IMR-90 (cell line): Measurements from ENCODE around the gene PHF14. TPM values are rescaled to one million over a fixed set of nuclear protein-coding genes. Genes with fewer than 3 reads are reported as not detected.

Experiments used
- ATAC-seq: fragments of 200-7000 bp; cut with Tn5 transposase; 2 replicates; pipeline ENCODE4 v1.9.1; 2020; ENCODE audit warnings: low read depth, mild to moderate bottlenecking, moderate library complexity
- BruUV-seq: library from RNA; stranded (reverse); fragments of 400-500 nt; replicated peaks from 2 replicates; lab custom pipeline; 2021; lab: Mats Ljungman, UMichigan
- CTCF ChIA-PET: fragments of 300-600 bp; formaldehyde crosslinking; extraction: SDS; loops from one replicate; lab custom pipeline; 2021; ENCODE audit warnings: antibody characterized with exemption; lab: Yijun Ruan, JAX
- POLR2A ChIA-PET: fragments of 300-600 bp; sonication (Branson Sonifier 250); formaldehyde crosslinking; loops from one replicate; lab custom pipeline; 2022; ENCODE audit warnings: antibody characterized with exemption; ENCODE audit not compliant: unreplicated experiment; lab: Charles Lee
- DNase-seq: peaks from one replicate; pipeline ENCODE4 v3.0.0; 2013
- H2AFZ ChIP-seq: replicated peaks from 2 replicates; pipeline ENCODE3; 2013; ENCODE audit warnings: low read length, mild to moderate bottlenecking; ENCODE audit not compliant: poor library complexity
- H2AK5ac ChIP-seq: 2 replicates; pipeline ENCODE4 v1.6.1; 2013; ENCODE audit warnings: low read depth, low read length, inconsistent platforms
- H2AK9ac ChIP-seq: replicated peaks from 2 replicates; pipeline ENCODE3; 2013; ENCODE audit warnings: mild to moderate bottlenecking, low read depth, low read length, moderate library complexity; ENCODE audit not compliant: poor library complexity
- H2BK120ac ChIP-seq: 2 replicates; pipeline ENCODE4 v1.6.1; 2013; ENCODE audit warnings: low read depth, low read length, inconsistent platforms
- H2BK15ac ChIP-seq: 3 replicates; pipeline ENCODE4 v1.6.1; 2013; ENCODE audit warnings: low read depth, low read length, inconsistent platforms
- H2BK20ac ChIP-seq: 2 replicates; pipeline ENCODE4 v1.6.1; 2013; ENCODE audit warnings: low read depth, mild to moderate bottlenecking, inconsistent platforms, low read length, moderate library complexity
- H2BK5ac ChIP-seq: 2 replicates; pipeline ENCODE4 v1.6.1; 2013; ENCODE audit warnings: mild to moderate bottlenecking, low read depth, low read length, inconsistent platforms; ENCODE audit not compliant: poor library complexity, severe bottlenecking
- H3K14ac ChIP-seq: replicated peaks from 2 replicates; pipeline ENCODE4 v1.6.1; 2013; ENCODE audit warnings: low read depth, low read length, inconsistent platforms
- H3K18ac ChIP-seq: 2 replicates; pipeline ENCODE4 v1.6.1; 2013; ENCODE audit warnings: low read depth, low read length, control low read depth
- H3K23ac ChIP-seq: 2 replicates; pipeline ENCODE4 v1.6.1; 2013; ENCODE audit warnings: low read depth, low read length, inconsistent platforms
- H3K27ac ChIP-seq: 2 replicates; pipeline ENCODE4 v1.5.1; 2013; ENCODE audit warnings: mild to moderate bottlenecking, control low read depth, low read length; ENCODE audit not compliant: insufficient read depth
- H3K27me3 ChIP-seq: 2 replicates; pipeline ENCODE4 v1.6.1; 2013; ENCODE audit warnings: low read length; ENCODE audit not compliant: control insufficient read depth, insufficient read depth
- H3K36me3 ChIP-seq: 2 replicates; pipeline ENCODE4 v1.6.1; 2013; ENCODE audit warnings: low read length, mixed read lengths; ENCODE audit not compliant: control insufficient read depth, insufficient read depth
- H3K4ac ChIP-seq: 2 replicates; pipeline ENCODE4 v1.6.1; 2013; ENCODE audit warnings: low read depth, low read length, inconsistent platforms
- H3K4me1 ChIP-seq: 2 replicates; pipeline ENCODE4 v1.6.1; 2013; ENCODE audit warnings: low read length, mixed read lengths; ENCODE audit not compliant: control insufficient read depth, insufficient read depth
- H3K4me2 ChIP-seq: 2 replicates; pipeline ENCODE4 v1.6.1; 2013; ENCODE audit warnings: low read depth, mild to moderate bottlenecking, control low read depth, low read length, moderate library complexity
- H3K4me3 ChIP-seq: 2 replicates; pipeline ENCODE4 v1.5.1; 2013; ENCODE audit warnings: low read depth, mild to moderate bottlenecking, control low read depth, low read length, moderate library complexity; ENCODE audit not compliant: insufficient read depth
- H3K56ac ChIP-seq: 2 replicates; pipeline ENCODE4 v1.6.1; 2013; ENCODE audit warnings: low read length, inconsistent platforms; ENCODE audit not compliant: insufficient read depth; ENCODE audit errors: extremely low read depth
- H3K79me1 ChIP-seq, 2 experiments: 2 replicates each; pipeline ENCODE4 v1.6.1; 2013; ENCODE audit warnings: low read length in 2 of 2, inconsistent platforms in 1 of 2, low read depth in 1 of 2
- H3K9ac ChIP-seq: 2 replicates; pipeline ENCODE4 v1.6.1; 2013; ENCODE audit warnings: low read depth, low read length, control low read depth
- H3K9me1 ChIP-seq: 2 replicates; pipeline ENCODE4 v1.6.1; 2013; ENCODE audit warnings: low read length, inconsistent platforms; ENCODE audit not compliant: insufficient read depth
- H3K9me3 ChIP-seq: 2 replicates; pipeline ENCODE4 v1.6.1; 2013; ENCODE audit warnings: low read length; ENCODE audit not compliant: control insufficient read depth, insufficient read depth
- H4K20me1 ChIP-seq: 2 replicates; pipeline ENCODE4 v1.6.1; 2013; ENCODE audit warnings: low read length, inconsistent platforms; ENCODE audit not compliant: insufficient read depth
- H4K5ac ChIP-seq: 2 replicates; pipeline ENCODE4 v1.6.1; 2013; ENCODE audit warnings: mild to moderate bottlenecking, low read depth, low read length, control low read depth
- H4K8ac ChIP-seq, 2 experiments: 2 replicates each; pipeline ENCODE4 v1.6.1; 2013; ENCODE audit warnings: low read depth in 2 of 2, low read length in 2 of 2, control low read depth in 1 of 2, inconsistent platforms in 1 of 2
- H4K91ac ChIP-seq: 2 replicates; pipeline ENCODE4 v1.6.1; 2013; ENCODE audit warnings: low read depth, low read length, inconsistent platforms; ENCODE audit not compliant: insufficient read depth
- BHLHE40 ChIP-seq: fragments of 150-350 bp; IDR thresholded peaks from 2 replicates; pipeline ENCODE4 v1.6.1; 2016; ENCODE audit warnings: mild to moderate bottlenecking, low read depth, low read length
- CEBPB ChIP-seq: IDR thresholded peaks from 2 replicates; pipeline ENCODE4 v1.6.1; 2012; ENCODE audit warnings: low read depth, low read length, improper control_type of control experiment
- CHD1 ChIP-seq: IDR thresholded peaks from 2 replicates; pipeline ENCODE4 v1.6.1; 2012; ENCODE audit warnings: low read depth, low read length, improper control_type of control experiment
- CTCF ChIP-seq: conservative IDR thresholded peaks from 2 replicates; pipeline ENCODE4 v1.5.1; 2012; ENCODE audit warnings: mild to moderate bottlenecking, low read depth, low read length, improper control_type of control experiment
- ELK1 ChIP-seq: fragments of 150-350 bp; IDR thresholded peaks from 2 replicates; pipeline ENCODE4 v1.6.1; 2016; ENCODE audit warnings: low read depth, mild to moderate bottlenecking, low read length, moderate library complexity, borderline replicate concordance
- FOS ChIP-seq: fragments of 150-350 bp; IDR thresholded peaks from 2 replicates; pipeline ENCODE4 v1.6.1; 2016; ENCODE audit warnings: low read depth, low read length
- MAFK ChIP-seq: IDR thresholded peaks from 2 replicates; pipeline ENCODE4 v1.6.1; 2012; ENCODE audit warnings: low read depth, low read length, improper control_type of control experiment
- MAZ ChIP-seq: IDR thresholded peaks from 2 replicates; pipeline ENCODE4 v1.6.1; 2012; ENCODE audit warnings: low read depth, mild to moderate bottlenecking, low read length, improper control_type of control experiment, moderate library complexity, borderline replicate concordance
- MXI1 ChIP-seq: IDR thresholded peaks from 2 replicates; pipeline ENCODE4 v1.6.1; 2012; ENCODE audit warnings: low read depth, mild to moderate bottlenecking, low read length, moderate library complexity, borderline replicate concordance
- NFE2L2 ChIP-seq: fragments of 150-350 bp; IDR thresholded peaks from 2 replicates; pipeline ENCODE4 v1.6.1; 2016; ENCODE audit warnings: low read depth, mild to moderate bottlenecking, low read length
- POLR2A ChIP-seq: IDR thresholded peaks from 2 replicates; pipeline ENCODE4 v1.6.1; 2012; ENCODE audit warnings: mild to moderate bottlenecking, low read depth, low read length
- RAD21 ChIP-seq: IDR thresholded peaks from 2 replicates; pipeline ENCODE4 v1.6.1; 2012; ENCODE audit warnings: low read length, improper control_type of control experiment
- RCOR1 ChIP-seq: IDR thresholded peaks from 2 replicates; pipeline ENCODE4 v1.6.1; 2012; ENCODE audit warnings: mild to moderate bottlenecking, low read length, improper control_type of control experiment; ENCODE audit not compliant: insufficient replicate concordance
- RFX5 ChIP-seq: IDR thresholded peaks from 2 replicates; pipeline ENCODE4 v1.8.0; 2012; ENCODE audit warnings: low read depth, mild to moderate bottlenecking, low read length, moderate library complexity
- SMC3 ChIP-seq: fragments of 150-350 bp; IDR thresholded peaks from 2 replicates; pipeline ENCODE4 v1.6.1; 2016; ENCODE audit warnings: low read depth, mild to moderate bottlenecking, antibody characterized with exemption, low read length, moderate library complexity
- USF2 ChIP-seq: fragments of 150-350 bp; IDR thresholded peaks from 2 replicates; pipeline ENCODE4 v1.6.1; 2017; ENCODE audit warnings: mild to moderate bottlenecking, antibody characterized with exemption, low read length, low read depth
- WGBS, 2 experiments: methylation state at CpG; one replicate each; pipeline versions ENCODE4 v1.1.5 to v1.1.7; 2013; ENCODE audit warnings: missing lambda C conversion rate in 2 of 2; ENCODE audit not compliant: insufficient read length in 1 of 2; ENCODE audit errors: extremely low coverage in 2 of 2; 5-methylcytosine and 5-hydroxymethylcytosine counted together
- dilution Hi-C: fragments of 300-500 bp; cut with HindIII; formaldehyde crosslinking; loops from one replicate; pipeline ENCODE4 v1.14.3; 2018; ENCODE audit warnings: low sequenced_read_pairs; ENCODE audit not compliant: unreplicated experiment
- in situ Hi-C: fragments of 300-500 bp; cut with MboI; formaldehyde crosslinking; loops from 3 replicates; pipeline ENCODE4 v1.14.3; 2019; ENCODE audit warnings: low sequenced_read_pairs, inconsistent platforms, mixed read lengths
- intact Hi-C: fragments of 100-400 bp; cut with micrococcal nuclease; formaldehyde crosslinking; loops from 2 replicates; pipeline ENCODE4 v1.10.0; 2022
- polyA plus RNA-seq, 3 experiments: library from polyadenylated mRNA; depleted of rRNA; stranded (reverse); fragments of >200 nt; gene quantifications; 2 replicates each; pipeline ENCODE4 v1.2.3, GENCODE V29; 2012; ENCODE audit warnings: low replicate concordance in 1 of 3
- total RNA-seq: library from RNA; depleted of rRNA; stranded (reverse); fragments of >200 nt; gene quantifications from 2 replicates; pipeline ENCODE4 v1.2.3, GENCODE V29; 2012

PHF14 gene
- total and polyA plus RNA-seq, 2 of the 4 experiments (the other 2 are of a cell fraction), result 8.7 to 17.2 TPM

GRCh38 chr7:11078247-11078834 lies 104.7 kb downstream of the PHF14 start:
- ATAC-seq, result no peak
- Histone ChIP-seq H4K8ac (no peak overlapping the region), H2BK15ac (no peak overlapping the region), H2AK9ac (no peak overlapping the region), H4K5ac (no peak overlapping the region), H3K23ac (no peak overlapping the region), H2BK5ac (no peak overlapping the region), H3K9me1 (no peaks in the 10 kb centered on the region), H3K56ac (no peak overlapping the region), H2BK20ac (no peak overlapping the region), H4K91ac (no peak overlapping the region), H3K9ac (no peak overlapping the region), H2AK5ac (no peak overlapping the region), H2BK120ac (no peak overlapping the region), H3K79me1 (no peaks in the 10 kb centered on the region), H4K20me1 (no peaks in the 10 kb centered on the region), H3K36me3 (peaks cover 3% of the 10 kb centered on the region; the same call in 1 of the 2 replicates), H3K4me3 (no peak overlapping the region), H3K27me3 (no peaks in the 10 kb centered on the region), H3K27ac (no peak overlapping the region), H3K4me1 (no peaks in the 10 kb centered on the region; the same call in 1 of the 2 replicates), H3K9me3 (peaks cover 4% of the 10 kb centered on the region), H3K4ac (no peak overlapping the region), H2AFZ (no peak overlapping the region), H3K4me2 (no peak overlapping the region), H3K14ac (no peak overlapping the region), H3K18ac (no peak overlapping the region)
- intact Hi-C loops (no loop called here), in situ Hi-C loops (no loop called here), dilution Hi-C loops (no loop called here)
- TF ChIP-seq ELK1 (no peak), USF2 (no peak), RAD21 (no peak), MAZ (no peak), RFX5 (no peak), CHD1 (no peak), MAFK (no peak), MXI1 (no peak), CTCF (no peak), POLR2A (no peak), BHLHE40 (no peak), CEBPB (no peak), SMC3 (no peak), RCOR1 (no peak), NFE2L2 (no peak), FOS (no peak)
- no CpG with 5 or more reads among the region's 4 CpGs for WGBS, 2 experiments
- CTCF ChIA-PET, result interaction anchor here (1.4 kb wide), 1 partner anchor 11 kb away, joined by 3 read pairs; no protein-coding TSS in a partner anchor
- POLR2A ChIA-PET, result no interaction called here
- BruUV-seq, result no TSS peak
- DNase-seq, result no peak
